Lower leg skin (tissue), 4 donors: ENCODE measurements around the gene APBB2. TPM values are rescaled to one million over a fixed set of nuclear protein-coding genes. Genes with fewer than 3 reads are reported as not detected.

ENCODE experiments used
- DNase-seq, 2 donors: peaks; one replicate each; pipeline ENCODE4 v3.0.0-alpha.2; 2019; ENCODE audit warnings: low spot score in 2 of 2
- H3K4me3 ChIP-seq: fragments of 200-600 bp; sonication (generic); 2 replicates; pipeline ENCODE4 v1.5.1; 2017; ENCODE audit warnings: mild to moderate bottlenecking, low read depth; ENCODE audit not compliant: poor library complexity, severe bottlenecking
- CTCF ChIP-seq, 3 donors: fragments of 450-650 bp; IDR thresholded peaks; one replicate each; pipeline ENCODE4 v1.5.1; 2016; ENCODE audit warnings: antibody characterized with exemption in 3 of 3, mild to moderate bottlenecking in 3 of 3, moderate library complexity in 2 of 3
- POLR2A ChIP-seq, 2 donors: fragments of 450-650 bp; IDR thresholded peaks; one replicate each; pipeline ENCODE4 v1.6.1; 2016 to 2017; ENCODE audit warnings: antibody characterized with exemption in 2 of 2, mild to moderate bottlenecking in 1 of 2, moderate library complexity in 1 of 2
- WGBS, 2 donors: methylation state at CpG; one replicate each; pipeline ENCODE4 v1.1.5; 2018; 5-methylcytosine and 5-hydroxymethylcytosine counted together
- intact Hi-C: fragments of 100-400 bp; cut with DNase I; formaldehyde crosslinking; loops from one replicate; pipeline ENCODE4 v1.15.0; 2023; ENCODE audit warnings: low total_unique reads
- total RNA-seq, 4 donors: library from RNA; depleted of rRNA; stranded (reverse); fragments of >200 nt; gene quantifications; one replicate each; pipeline ENCODE4 v1.1.0, GENCODE V29; 2016

The APBB2 gene
- total RNA-seq, 4 donors from 2014 or later: 24.0 to 49.2 (median 43.3) TPM

- WGBS, 2 donors: 45 to 61% methylated on average over 5 of the region's 5 CpGs
- DNase-seq: no peak
- no peak for TF ChIP-seq POLR2A (IDR thresholded peaks at IDR 0.05)
- no peak for TF ChIP-seq CTCF (IDR thresholded peaks at IDR 0.05)
- no peak overlapping the region for H3K4me3 ChIP-seq
- intact Hi-C loops: no loop called here
These were observed 69.5 kb downstream of the APBB2 start for GRCh38 chr4:41144812-41145211.

GRCh38 chr4:41144040-41144379 lies 70.3 kb downstream of the APBB2 start:
- no peak for DNase-seq
- H3K4me3 ChIP-seq: no peak overlapping the region
- intact Hi-C loops: no loop called here
- WGBS, 2 donors: 47 to 50% methylated on average over 3 of the region's 3 CpGs
- TF ChIP-seq CTCF (IDR thresholded peaks at IDR 0.05): no peak
- no peak for TF ChIP-seq POLR2A (IDR thresholded peaks at IDR 0.05)

- WGBS, 2 donors: 20 to 25% methylated on average over 6 of the region's 6 CpGs
- TF ChIP-seq POLR2A (IDR thresholded peaks at IDR 0.05) (no peak), CTCF (IDR thresholded peaks at IDR 0.05) (no peak)
- intact Hi-C loops: no loop called here
- no peak overlapping the region for H3K4me3 ChIP-seq
- peak in 1 of 2 donors; percentile 74 for DNase-seq
These were observed 70.9 kb downstream of the APBB2 start for GRCh38 chr4:41143311-41144039.

GRCh38 chr4:41142376-41143310 lies 71.7 kb downstream of the APBB2 start:
- no peak for TF ChIP-seq CTCF (IDR thresholded peaks at IDR 0.05)
- TF ChIP-seq POLR2A (IDR thresholded peaks at IDR 0.05): no peak

GRCh38 chr4:41141900-41142299 lies 72.4 kb downstream of the APBB2 start:
- intact Hi-C loops: no loop called here
- no peak for TF ChIP-seq POLR2A (IDR thresholded peaks at IDR 0.05)
- TF ChIP-seq CTCF (IDR thresholded peaks at IDR 0.05): no peak
- H3K4me3 ChIP-seq: no peak overlapping the region
- 52 to 67% methylated on average over 1 of the region's 1 CpG for WGBS, 2 donors
- no peak for DNase-seq

More at GRCh38 chr4:41142376-41143310, 71.7 kb downstream of the APBB2 start:
- no peak for DNase-seq
- no peak overlapping the region for H3K4me3 ChIP-seq
- WGBS, 2 donors: 30 to 31% methylated on average over 10 of the region's 10 CpGs
- intact Hi-C loops: no loop called here
